Gastrocnemius medialis (tissue), 4 donors: ENCODE measurements around the gene ZNF813.
"Not testable (repeated sequence)": the region's sequence is repeated elsewhere in the genome, so short reads cannot be mapped to it uniquely, and the experiment has no call there.

Experiments used
- POLR2A ChIP-seq, 2 donors: fragments of 450-650 bp; IDR thresholded peaks; one replicate each; pipeline ENCODE4 v1.6.1; 2017; ENCODE audit warnings: antibody characterized with exemption in 2 of 2, mild to moderate bottlenecking in 2 of 2, moderate library complexity in 2 of 2
- TF ChIP-seq, protein P1 (sequence below), 5 experiments: fragments of 450-650 bp in 3 of 5; fragments of 200-600 bp in 2 of 5; sonication (generic) in 2 of 5; IDR thresholded peaks in 4 of 5; conservative IDR thresholded peaks in 1 of 5; 1 replicate in 4 of 5; 2 replicates in 1 of 5; pipeline ENCODE4 v1.5.1; 2016 to 2019; ENCODE audit warnings: antibody characterized with exemption in 5 of 5, mild to moderate bottlenecking in 3 of 5, moderate library complexity in 3 of 5

DNA sequence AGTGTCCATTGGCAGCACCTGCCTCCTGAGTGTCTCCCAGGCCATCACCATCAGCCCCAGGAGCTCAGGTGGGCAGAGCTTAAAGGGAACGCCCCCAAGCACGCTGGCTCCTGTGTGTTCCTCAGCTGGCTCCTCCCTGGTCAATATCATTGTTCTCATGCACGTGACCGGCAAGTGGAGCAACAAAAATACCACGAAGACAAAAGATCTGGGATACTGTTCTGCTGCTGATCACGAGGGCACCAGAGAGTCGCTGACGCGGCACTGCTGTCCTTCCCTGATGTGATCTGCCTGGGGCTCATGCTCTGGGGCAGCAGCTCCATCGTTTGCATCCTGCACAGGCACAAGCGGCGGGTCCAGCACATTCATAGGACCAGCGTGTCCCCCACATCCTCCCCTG, 44.5 kb upstream of the ZNF813 start:
- TF ChIP-seq, protein P1, sequence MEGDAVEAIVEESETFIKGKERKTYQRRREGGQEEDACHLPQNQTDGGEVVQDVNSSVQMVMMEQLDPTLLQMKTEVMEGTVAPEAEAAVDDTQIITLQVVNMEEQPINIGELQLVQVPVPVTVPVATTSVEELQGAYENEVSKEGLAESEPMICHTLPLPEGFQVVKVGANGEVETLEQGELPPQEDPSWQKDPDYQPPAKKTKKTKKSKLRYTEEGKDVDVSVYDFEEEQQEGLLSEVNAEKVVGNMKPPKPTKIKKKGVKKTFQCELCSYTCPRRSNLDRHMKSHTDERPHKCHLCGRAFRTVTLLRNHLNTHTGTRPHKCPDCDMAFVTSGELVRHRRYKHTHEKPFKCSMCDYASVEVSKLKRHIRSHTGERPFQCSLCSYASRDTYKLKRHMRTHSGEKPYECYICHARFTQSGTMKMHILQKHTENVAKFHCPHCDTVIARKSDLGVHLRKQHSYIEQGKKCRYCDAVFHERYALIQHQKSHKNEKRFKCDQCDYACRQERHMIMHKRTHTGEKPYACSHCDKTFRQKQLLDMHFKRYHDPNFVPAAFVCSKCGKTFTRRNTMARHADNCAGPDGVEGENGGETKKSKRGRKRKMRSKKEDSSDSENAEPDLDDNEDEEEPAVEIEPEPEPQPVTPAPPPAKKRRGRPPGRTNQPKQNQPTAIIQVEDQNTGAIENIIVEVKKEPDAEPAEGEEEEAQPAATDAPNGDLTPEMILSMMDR (IDR thresholded peaks at IDR 0.05 in 4 of 5, conservative IDR thresholded peaks at IDR 0.05 in 1 of 5) = not testable (repeated sequence)
- TF ChIP-seq POLR2A (IDR thresholded peaks at IDR 0.05) = not testable (repeated sequence)
